ENCODE measurements around the gene DOCK7. TPM values are rescaled to one million over a fixed set of nuclear protein-coding genes. Genes with fewer than 3 reads are reported as not detected.

DOCK7 gene
- total and polyA plus RNA-seq, 2 of the 8 experiments (the other 6 are each of a cell fraction or from before 2014, with no cell fraction given), result 10.2 to 33.7 TPM

DNA sequence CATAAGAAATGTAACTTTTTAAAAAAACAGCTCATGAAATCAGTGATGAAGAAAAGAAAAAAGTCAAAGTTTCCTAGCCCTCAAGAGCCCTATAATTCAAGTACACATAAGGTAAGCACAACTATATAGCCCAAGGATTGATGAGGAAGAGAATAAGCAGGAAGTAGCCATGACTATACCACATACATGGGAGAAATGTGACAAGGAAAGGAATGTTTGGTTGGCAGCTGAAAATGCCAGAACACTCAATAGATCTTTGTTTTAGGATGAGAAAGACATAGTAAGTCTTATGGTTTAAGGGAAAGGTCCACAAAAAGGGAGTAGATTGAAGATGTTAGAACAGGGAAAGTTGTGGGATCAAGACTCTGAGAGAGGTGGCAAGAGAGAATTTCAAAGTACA, 5.7 kb downstream of the DOCK7 start:
- Histone ChIP-seq H3K23ac (ENCODE audit: insufficient read length) (no peak overlapping the region), H3K18ac (ENCODE audit: extremely low read depth, low read length) (no peak overlapping the region), H4K20me1 (replicated peaks in 1 of 2; ENCODE audit: control insufficient read depth in 1 of 2, insufficient read depth in 2 of 2, low read length in 2 of 2) (peaks cover 0 to 2% of the 10 kb centered on the region in 2 experiments), H2AK5ac (ENCODE audit: low read depth, low read length) (no peak overlapping the region), H3K56ac (replicated peaks; ENCODE audit: insufficient read length, low read depth, low read length) (no peak overlapping the region), H3K79me2 (ENCODE audit: control insufficient read depth in 1 of 2, insufficient read depth in 2 of 2, low read length in 2 of 2) (peaks cover 4 to 69% of the 10 kb centered on the region in 2 experiments; a peak in 3 of 4 replicates), H2BK5ac (ENCODE audit: low read depth, low read length) (no peak overlapping the region), H3K4ac (replicated peaks; ENCODE audit: insufficient read length, low read depth, low read length) (no peak overlapping the region), H4K91ac (replicated peaks; ENCODE audit: insufficient read length, low read length) (no peak overlapping the region), H3K36me3 (ENCODE audit: control insufficient read depth in 2 of 4, insufficient read depth in 4 of 4, low read length in 3 of 4) (no peaks in the 10 kb centered on the region), H3K9ac (replicated peaks in 1 of 4; ENCODE audit: extremely low read depth in 1 of 4, low read depth in 3 of 4, low read length in 3 of 4) (no peak overlapping the region), H2BK20ac (ENCODE audit: low read length) (no peak overlapping the region), H3K23me2 (ENCODE audit: low read depth, low read length) (peaks cover 4% of the 10 kb centered on the region; the same call in 1 of the 2 replicates), H4K8ac (ENCODE audit: extremely low read depth, insufficient read depth, low read length) (no peak overlapping the region), H4K5ac (ENCODE audit: insufficient read length, low read depth, low read length) (no peak overlapping the region), H3K4me2 (ENCODE audit: insufficient read depth in 1 of 2, low read depth in 2 of 2, low read length in 2 of 2) (no peak overlapping the region), H2BK120ac (replicated peaks; ENCODE audit: low read depth, low read length) (no peak overlapping the region), H3K27ac (ENCODE audit: low read depth, low read length) (no peak overlapping the region), H3K4me1 (replicated peaks in 1 of 4; ENCODE audit: control insufficient read depth in 3 of 4, insufficient read depth in 4 of 4, low read length in 3 of 4) (peaks cover 0 to 4% (median 1%) of the 10 kb centered on the region in 4 experiments; a peak in 3 of 7 replicates), H3K79me1 (ENCODE audit: low read depth, low read length) (no peaks in the 10 kb centered on the region), H3K9me3 (ENCODE audit: insufficient read depth in 2 of 2, low read depth in 1 of 2, low read length in 1 of 2) (no peaks in the 10 kb centered on the region), H3K4me3 (ENCODE audit: extremely low read depth in 1 of 4, insufficient read depth in 2 of 4, low read depth in 3 of 4, low read length in 4 of 4) (no peak overlapping the region), H3K14ac (ENCODE audit: insufficient read length) (no peak overlapping the region), H2BK15ac (ENCODE audit: low read length) (no peak overlapping the region), H2BK12ac (ENCODE audit: low read depth, low read length) (no peak overlapping the region), H3K27me3 (replicated peaks in 1 of 4; ENCODE audit: control insufficient read depth in 3 of 4, extremely low read depth in 1 of 4, insufficient read depth in 3 of 4, low read length in 3 of 4) (no peaks in the 10 kb centered on the region), H2AFZ (ENCODE audit: low read length) (no peak overlapping the region)
- no peak for DNase-seq (ENCODE audit: low read depth in 1 of 2, low spot score in 2 of 2)
- no peak for FAIRE-seq
- ChIA-PET CTCF (ENCODE audit: partially characterized antibody) (interaction anchor here (0.6 kb wide), 1 partner anchor 10 kb away, joined by 3 read pairs; no protein-coding TSS in a partner anchor), POLR2A (ENCODE audit: partially characterized antibody) (no interaction called here)
- TF ChIP-seq JUND (IDR thresholded peaks at IDR 0.05; ENCODE audit: low read length) (no peak), SIRT6 (IDR thresholded peaks at IDR 0.05; ENCODE audit: low read length) (no peak), ZNF274 (IDR thresholded peaks at IDR 0.05; ENCODE audit: borderline replicate concordance, extremely low read depth, low read length) (no peak), ASH2L (IDR thresholded peaks at IDR 0.05; ENCODE audit: low read length) (no peak), KDM4A (IDR thresholded peaks at IDR 0.05; ENCODE audit: low read depth, low read length, severe bottlenecking) (no peak), CEBPB (IDR thresholded peaks at IDR 0.05; ENCODE audit: low read depth, low read length) (no peak), RBBP5 (IDR thresholded peaks at IDR 0.05; ENCODE audit: borderline replicate concordance, low read depth, low read length) (no peak), HDAC2 (IDR thresholded peaks at IDR 0.05; ENCODE audit: borderline replicate concordance in 1 of 2, low read depth in 2 of 2, low read length in 2 of 2) (no peak), RXRA (IDR thresholded peaks at IDR 0.05; ENCODE audit: insufficient read depth, low read depth, low read length) (no peak), RAD21 (IDR thresholded peaks at IDR 0.05 in 1 of 2, conservative IDR thresholded peaks at IDR 0.05 in 1 of 2; ENCODE audit: low read depth in 2 of 2, low read length in 2 of 2) (no peak), KDM1A (IDR thresholded peaks at IDR 0.05; ENCODE audit: borderline replicate concordance, low read length) (no peak), EGR1 (IDR thresholded peaks at IDR 0.05; ENCODE audit: borderline replicate concordance, low read depth, low read length) (no peak), JUN (IDR thresholded peaks at IDR 0.05; ENCODE audit: low read depth, low read length) (no peak), TAF1 (IDR thresholded peaks at IDR 0.05; ENCODE audit: low read depth, low read length) (no peak)
- TF ChIP-seq, protein P1, sequence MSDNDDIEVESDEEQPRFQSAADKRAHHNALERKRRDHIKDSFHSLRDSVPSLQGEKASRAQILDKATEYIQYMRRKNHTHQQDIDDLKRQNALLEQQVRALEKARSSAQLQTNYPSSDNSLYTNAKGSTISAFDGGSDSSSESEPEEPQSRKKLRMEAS (IDR thresholded peaks at IDR 0.05), result no peak

Measured in H1 (cell line).